Measurements from ENCODE around the gene NUCKS1.

DNA sequence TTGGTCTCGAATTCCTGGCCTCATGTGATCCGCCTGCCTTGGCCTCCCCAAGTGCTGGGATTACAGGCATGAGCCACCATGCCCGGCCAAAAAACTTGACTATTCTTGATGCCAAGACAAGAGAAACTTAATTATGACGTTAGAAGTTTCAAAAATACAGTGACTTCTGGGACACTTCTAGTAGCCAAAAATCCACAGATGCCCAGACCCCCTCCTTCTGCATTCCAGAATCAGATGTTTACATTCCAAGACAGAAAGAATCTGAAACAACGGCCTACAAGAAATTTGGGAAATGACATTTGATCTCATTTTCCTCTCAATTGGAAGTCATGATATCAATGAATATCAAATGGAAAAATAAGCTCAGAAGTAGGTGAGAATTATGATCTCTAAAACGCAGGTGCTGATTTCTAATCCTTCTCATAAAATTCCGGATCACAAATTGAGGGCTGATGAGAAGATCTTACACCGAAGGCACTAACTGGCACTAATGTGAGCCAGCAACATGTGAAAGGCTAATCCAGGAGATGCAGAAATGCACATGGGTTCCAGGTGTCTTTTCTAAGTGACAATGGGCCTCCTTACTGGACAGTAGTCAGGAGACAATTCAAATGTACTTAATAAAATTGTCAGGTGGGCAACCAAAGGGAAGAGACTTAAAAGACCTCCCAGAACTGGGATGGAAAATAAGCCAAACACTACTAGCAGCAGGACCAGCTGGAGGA lies 19.8 kb upstream of the NUCKS1 start:
- TF ChIP-seq, protein P1, sequence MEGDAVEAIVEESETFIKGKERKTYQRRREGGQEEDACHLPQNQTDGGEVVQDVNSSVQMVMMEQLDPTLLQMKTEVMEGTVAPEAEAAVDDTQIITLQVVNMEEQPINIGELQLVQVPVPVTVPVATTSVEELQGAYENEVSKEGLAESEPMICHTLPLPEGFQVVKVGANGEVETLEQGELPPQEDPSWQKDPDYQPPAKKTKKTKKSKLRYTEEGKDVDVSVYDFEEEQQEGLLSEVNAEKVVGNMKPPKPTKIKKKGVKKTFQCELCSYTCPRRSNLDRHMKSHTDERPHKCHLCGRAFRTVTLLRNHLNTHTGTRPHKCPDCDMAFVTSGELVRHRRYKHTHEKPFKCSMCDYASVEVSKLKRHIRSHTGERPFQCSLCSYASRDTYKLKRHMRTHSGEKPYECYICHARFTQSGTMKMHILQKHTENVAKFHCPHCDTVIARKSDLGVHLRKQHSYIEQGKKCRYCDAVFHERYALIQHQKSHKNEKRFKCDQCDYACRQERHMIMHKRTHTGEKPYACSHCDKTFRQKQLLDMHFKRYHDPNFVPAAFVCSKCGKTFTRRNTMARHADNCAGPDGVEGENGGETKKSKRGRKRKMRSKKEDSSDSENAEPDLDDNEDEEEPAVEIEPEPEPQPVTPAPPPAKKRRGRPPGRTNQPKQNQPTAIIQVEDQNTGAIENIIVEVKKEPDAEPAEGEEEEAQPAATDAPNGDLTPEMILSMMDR (IDR thresholded peaks at IDR 0.05; ENCODE audit: low read depth, low read length) = no peak
- no peak for TF ChIP-seq MYC (IDR thresholded peaks at IDR 0.05; ENCODE audit: low read depth, low read length)
- TF ChIP-seq, protein P2, sequence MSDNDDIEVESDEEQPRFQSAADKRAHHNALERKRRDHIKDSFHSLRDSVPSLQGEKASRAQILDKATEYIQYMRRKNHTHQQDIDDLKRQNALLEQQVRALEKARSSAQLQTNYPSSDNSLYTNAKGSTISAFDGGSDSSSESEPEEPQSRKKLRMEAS (IDR thresholded peaks at IDR 0.05; ENCODE audit: low read depth, low read length) = no peak

Data from NB4 (cell line).